ENCODE data around the gene MYO1B. TPM values are rescaled to one million over a fixed set of nuclear protein-coding genes. Genes with fewer than 3 reads are reported as not detected.

The MYO1B gene
- total and polyA plus RNA-seq, 12 donors = 8.7 to 32.4 (median 14.4) TPM

DNA sequence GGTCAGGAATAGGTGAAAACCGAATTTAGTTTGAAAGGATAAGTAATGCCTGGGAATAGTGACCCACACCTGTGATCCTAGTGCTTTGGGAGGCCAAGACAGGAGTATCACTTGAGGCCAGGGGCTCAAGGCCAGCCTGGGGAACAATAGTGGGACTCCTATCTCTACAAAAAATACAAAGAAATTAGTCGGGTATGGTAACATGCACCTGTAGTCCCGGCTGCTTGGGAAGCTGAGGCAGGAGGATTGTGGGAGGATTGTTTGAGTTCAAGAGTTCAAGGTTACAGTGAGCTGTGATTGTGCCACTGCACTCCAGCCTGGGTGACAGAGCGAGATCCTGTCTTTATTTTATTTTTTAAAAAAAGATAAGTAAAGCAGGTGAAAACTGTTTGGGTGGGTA, 3.8 kb upstream of the MYO1B start:
- peaks cover 0 to 7% (median 0%) of the 10 kb centered on the region in 11 donors for H3K9me3 ChIP-seq
- no peak for DNase-seq
- no peak overlapping the region for H3K4me3 ChIP-seq
- no peak for ATAC-seq
- peaks cover 0 to 16% (median 3%) of the 10 kb centered on the region in 9 donors for H3K4me1 ChIP-seq
- 87 to 89% methylated on average over 4 of the region's 4 CpGs for WGBS, 2 donors
- intact Hi-C loops (cut with DNase I) = loop anchor here in 7 of 10 donors (10.0 kb wide), 3 partner anchors 123 to 143 kb away; no protein-coding TSS in a partner anchor
- H3K36me3 ChIP-seq = no peaks in the 10 kb centered on the region
- H3K27ac ChIP-seq = no peak overlapping the region
- H3K27me3 ChIP-seq = peaks cover 0 to 25% (median 0%) of the 10 kb centered on the region in 7 donors
- TF ChIP-seq, protein P1, sequence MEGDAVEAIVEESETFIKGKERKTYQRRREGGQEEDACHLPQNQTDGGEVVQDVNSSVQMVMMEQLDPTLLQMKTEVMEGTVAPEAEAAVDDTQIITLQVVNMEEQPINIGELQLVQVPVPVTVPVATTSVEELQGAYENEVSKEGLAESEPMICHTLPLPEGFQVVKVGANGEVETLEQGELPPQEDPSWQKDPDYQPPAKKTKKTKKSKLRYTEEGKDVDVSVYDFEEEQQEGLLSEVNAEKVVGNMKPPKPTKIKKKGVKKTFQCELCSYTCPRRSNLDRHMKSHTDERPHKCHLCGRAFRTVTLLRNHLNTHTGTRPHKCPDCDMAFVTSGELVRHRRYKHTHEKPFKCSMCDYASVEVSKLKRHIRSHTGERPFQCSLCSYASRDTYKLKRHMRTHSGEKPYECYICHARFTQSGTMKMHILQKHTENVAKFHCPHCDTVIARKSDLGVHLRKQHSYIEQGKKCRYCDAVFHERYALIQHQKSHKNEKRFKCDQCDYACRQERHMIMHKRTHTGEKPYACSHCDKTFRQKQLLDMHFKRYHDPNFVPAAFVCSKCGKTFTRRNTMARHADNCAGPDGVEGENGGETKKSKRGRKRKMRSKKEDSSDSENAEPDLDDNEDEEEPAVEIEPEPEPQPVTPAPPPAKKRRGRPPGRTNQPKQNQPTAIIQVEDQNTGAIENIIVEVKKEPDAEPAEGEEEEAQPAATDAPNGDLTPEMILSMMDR (IDR thresholded peaks at IDR 0.05) = no peak

DNA sequence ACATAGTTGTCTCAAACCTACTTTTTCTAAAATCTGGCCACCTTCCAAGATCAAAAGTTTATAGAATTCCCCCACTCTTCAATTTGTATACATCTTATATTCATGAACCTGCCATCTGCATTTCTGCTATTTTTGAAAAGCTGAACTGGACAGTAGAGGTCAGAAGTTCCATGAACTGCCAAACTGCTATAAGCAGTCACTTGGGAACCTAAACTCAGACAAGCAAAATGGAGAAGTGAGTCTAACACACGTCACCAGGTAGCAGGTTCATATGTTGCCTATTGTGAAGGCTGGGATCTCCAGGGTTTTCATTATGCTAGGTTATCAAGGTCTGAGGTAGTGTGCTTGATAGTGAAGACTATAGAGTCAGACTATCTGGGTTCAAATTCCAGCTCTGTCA, 2.0 kb upstream of the MYO1B start:
- peaks cover 0 to 7% (median 0%) of the 10 kb centered on the region in 11 donors for H3K9me3 ChIP-seq
- TF ChIP-seq, protein P1 (IDR thresholded peaks at IDR 0.05) = no peak
- no peaks in the 10 kb centered on the region for H3K36me3 ChIP-seq
- WGBS, 2 donors = 69 to 82% methylated on average over 1 of the region's 1 CpG
- intact Hi-C loops (cut with DNase I) = loop anchor here in 7 of 10 donors (10.0 kb wide), 3 partner anchors 122 to 142 kb away; no protein-coding TSS in a partner anchor
- H3K27me3 ChIP-seq = peaks cover 0 to 32% (median 0%) of the 10 kb centered on the region in 7 donors
- H3K4me3 ChIP-seq = no peak overlapping the region
- peaks cover 0 to 30% (median 13%) of the 10 kb centered on the region in 9 donors for H3K4me1 ChIP-seq
- ATAC-seq = no peak
- H3K27ac ChIP-seq = no peak overlapping the region
- DNase-seq = no peak

DNA sequence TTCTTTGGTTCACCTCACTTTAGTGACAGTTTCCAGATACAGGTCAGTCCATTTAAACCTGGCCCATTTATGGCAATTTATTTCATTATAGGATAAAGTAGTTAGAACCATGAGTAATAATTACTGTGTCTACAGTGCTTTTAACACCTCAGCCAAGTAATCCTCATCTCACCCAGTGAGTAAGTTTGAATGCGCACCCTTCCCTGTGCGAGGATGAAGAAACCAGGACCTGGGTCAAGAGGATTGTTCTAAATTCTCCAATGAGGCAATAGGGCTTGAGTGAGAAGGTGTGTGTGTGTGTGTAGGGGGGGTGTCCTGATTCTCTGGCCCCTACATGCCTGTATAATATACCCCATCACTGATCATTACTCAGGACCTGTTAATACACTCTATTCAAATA, 854 bp upstream of the MYO1B start:
- DNase-seq = no peak
- no peak for ATAC-seq
- intact Hi-C loops (cut with DNase I) = loop anchor here in 7 of 10 donors (10.0 kb wide), 3 partner anchors 120 to 140 kb away; no protein-coding TSS in a partner anchor
- TF ChIP-seq, protein P1 (IDR thresholded peaks at IDR 0.05) = no peak
- H3K4me1 ChIP-seq = peaks cover 5 to 42% (median 21%) of the 10 kb centered on the region in 9 donors
- 93 to 94% methylated on average over 2 of the region's 2 CpGs for WGBS, 2 donors
- H3K9me3 ChIP-seq = peaks cover 0 to 7% (median 0%) of the 10 kb centered on the region in 11 donors
- peak overlapping the region in 6 of 10 donors; percentile 80 to 93 (median 84) for H3K27ac ChIP-seq
- H3K27me3 ChIP-seq = peaks cover 0 to 32% (median 0%) of the 10 kb centered on the region in 7 donors
- peak overlapping the region in 4 of 10 donors; percentile 70 to 86 (median 77) for H3K4me3 ChIP-seq
- H3K36me3 ChIP-seq = no peaks in the 10 kb centered on the region

DNA sequence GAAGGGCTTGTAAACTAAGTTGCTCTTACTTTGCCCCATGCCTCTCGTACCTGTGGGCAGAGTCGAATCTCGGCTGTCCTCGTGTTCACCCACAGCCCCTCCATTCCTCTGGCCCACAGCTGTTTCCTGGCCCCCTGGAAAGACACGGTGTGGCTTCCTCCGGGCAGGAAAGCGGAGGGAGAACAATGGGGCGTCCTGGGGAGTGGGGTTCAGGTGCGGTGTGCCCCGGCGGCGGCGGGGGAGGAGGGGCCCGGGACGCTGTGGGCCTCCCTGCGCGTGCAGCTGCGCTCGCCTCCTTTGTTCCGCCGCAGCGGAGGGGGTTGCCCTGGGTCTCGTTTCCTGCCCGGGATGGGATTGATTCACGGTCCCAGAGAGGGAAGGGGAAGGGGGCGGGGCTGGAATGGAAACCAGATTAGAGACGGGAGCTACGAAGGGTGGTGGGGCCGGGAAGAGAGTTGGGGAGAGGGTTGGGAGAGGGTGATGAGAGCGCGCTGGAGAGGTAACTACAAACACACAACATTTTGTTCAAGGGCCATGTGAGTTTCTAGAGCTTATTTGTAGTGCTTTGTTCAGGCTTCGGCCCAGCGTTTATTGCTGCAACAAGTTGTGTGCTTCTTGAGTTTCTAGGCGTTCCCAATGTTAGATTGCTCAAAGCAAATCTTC, 796 bp downstream of the MYO1B start:
- ATAC-seq = peak; percentile 57 to 77 (median 68)
- DNase-seq = peak; percentile 69 to 81
- Histone ChIP-seq H3K9me3 (peaks cover 0 to 7% (median 0%) of the 10 kb centered on the region in 11 donors), H3K4me3 (peak overlapping the region; percentile 58 to 88 (median 76)), H3K27me3 (peaks cover 0 to 32% (median 0%) of the 10 kb centered on the region in 7 donors), H3K36me3 (no peaks in the 10 kb centered on the region), H3K4me1 (peaks cover 5 to 57% (median 32%) of the 10 kb centered on the region in 9 donors), H3K27ac (peak overlapping the region; percentile 75 to 93 (median 87))
- TF ChIP-seq, protein P1 (IDR thresholded peaks at IDR 0.05) = no peak
- WGBS, 2 donors = 6 to 7% methylated on average over 34 of the region's 34 CpGs
- intact Hi-C loops (cut with DNase I) = loop anchor here in 7 of 10 donors (5.0 to 10.0 kb wide), 5 partner anchors 56 to 139 kb away; no protein-coding TSS in a partner anchor
